ENCODE results near the gene CHST9.

DNA sequence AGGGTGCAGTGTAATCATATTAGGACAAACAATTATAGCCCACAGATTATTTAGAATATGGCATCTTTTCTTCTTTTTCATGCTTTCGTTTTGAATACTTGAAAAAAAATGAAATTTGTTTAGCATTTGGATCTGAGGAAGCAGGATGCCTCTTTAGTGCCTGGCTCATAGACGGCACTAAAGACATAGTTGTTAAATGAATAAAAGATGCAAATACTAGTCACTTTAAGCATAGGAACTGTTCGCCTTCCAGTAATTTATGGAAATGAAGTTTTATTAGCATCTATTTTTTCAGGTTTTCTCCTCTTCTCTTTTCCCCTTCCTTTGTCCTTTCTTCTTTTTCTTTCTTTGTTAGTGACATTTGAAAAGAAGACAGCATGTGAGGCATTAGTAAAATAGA, 80.4 kb downstream of the CHST9 start:
- no peak for TF ChIP-seq E4F1 (CRISPR knock-in tag; IDR thresholded peaks at IDR 0.05; ENCODE audit: borderline replicate concordance)
- no peak for TF ChIP-seq GABPA (tag; conservative IDR thresholded peaks at IDR 0.05; ENCODE audit: low read depth)
- TF ChIP-seq SREBF1 (IDR thresholded peaks at IDR 0.05; ENCODE audit: borderline replicate concordance, low read depth, low read length): no peak
- no peak for TF ChIP-seq IRF2 (CRISPR knock-in tag; IDR thresholded peaks at IDR 0.05)
